Measurements from ENCODE around the gene VWF. TPM values are rescaled to one million over a fixed set of nuclear protein-coding genes. Genes with fewer than 3 reads are reported as not detected.

The VWF gene
- total and polyA plus RNA-seq, 11 donors = 125 to 503 (median 238) TPM

DNA sequence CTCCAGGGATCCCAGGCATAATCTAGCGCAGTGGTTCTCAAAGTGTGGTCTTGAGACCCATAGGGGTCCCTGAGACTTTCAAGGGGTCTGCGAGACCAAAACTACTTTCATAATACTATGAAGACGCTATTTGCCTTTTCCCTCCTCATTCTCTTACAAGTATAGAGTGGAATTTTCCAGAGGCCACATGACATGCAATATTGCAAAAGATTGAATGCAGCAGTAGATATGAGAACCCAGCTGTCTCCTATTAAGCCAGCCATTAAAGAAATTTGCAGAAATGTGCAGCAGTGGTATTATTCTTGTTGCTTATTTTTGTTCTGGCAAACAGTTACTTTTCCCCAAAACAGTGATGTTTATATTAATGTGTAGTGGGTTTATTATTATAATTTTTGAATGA is 62.8 kb downstream of the VWF start:
- Histone ChIP-seq H3K4me1 (peaks cover 0 to 20% (median 2%) of the 10 kb centered on the region in 12 donors), H3K27ac (no peak overlapping the region), H3K4me3 (no peak overlapping the region), H3K27me3 (peaks cover 0 to 5% (median 2%) of the 10 kb centered on the region in 9 donors), H3K9me3 (no peaks in the 10 kb centered on the region), H3K36me3 (peaks cover 0 to 89% (median 33%) of the 10 kb centered on the region in 9 donors)
- 76 to 93% (median 91%) methylated on average over 3 of the region's 3 CpGs for WGBS, 4 donors
- TF ChIP-seq CTCF (IDR thresholded peaks at IDR 0.05) (no peak), POLR2A (IDR thresholded peaks at IDR 0.05) (no peak)
- intact Hi-C loops (cut with DNase I) = loop anchor here (2.0 to 10.0 kb wide), 9 partner anchors 123 to 321 kb away; partner anchors contain the start of gene LTBR (in 1 of the 10)
- ATAC-seq (no peak), DNase-seq (no peak)

GRCh38 chr12:6059860-6060565 is 64.5 kb downstream of the VWF start:
- intact Hi-C loops (cut with DNase I) = loop anchor here in 8 of 10 donors (5.0 to 10.0 kb wide), 5 partner anchors 125 to 322 kb away; partner anchors contain the start of gene LTBR (in 1 of the 8)
- H3K27me3 ChIP-seq = peaks cover 0 to 12% (median 5%) of the 10 kb centered on the region in 9 donors
- H3K4me1 ChIP-seq = peaks cover 0 to 17% (median 3%) of the 10 kb centered on the region in 12 donors
- no peaks in the 10 kb centered on the region for H3K9me3 ChIP-seq
- H3K4me3 ChIP-seq = no peak overlapping the region
- DNase-seq (peak in 1 of 5 donors; percentile 25), ATAC-seq (peak in 2 of 4 donors; percentile 6 to 7)
- no peak overlapping the region for H3K27ac ChIP-seq
- WGBS, 4 donors = 76 to 84% (median 83%) methylated on average over 13 to 14 of the region's 14 CpGs
- peaks cover 0 to 86% (median 29%) of the 10 kb centered on the region in 9 donors for H3K36me3 ChIP-seq
- TF ChIP-seq POLR2A (IDR thresholded peaks at IDR 0.05) = no peak
- TF ChIP-seq CTCF (IDR thresholded peaks at IDR 0.05) = no peak

- H3K4me3 ChIP-seq = no peak overlapping the region
- WGBS, 4 donors = 90 to 95% (median 92%) methylated on average over 3 of the region's 3 CpGs
- DNase-seq = no peak
- no peak for ATAC-seq
- intact Hi-C loops (cut with DNase I) = no loop called here
- peaks cover 0 to 12% (median 5%) of the 10 kb centered on the region in 9 donors for H3K27me3 ChIP-seq
- H3K27ac ChIP-seq = no peak overlapping the region
- no peaks in the 10 kb centered on the region for H3K9me3 ChIP-seq
- peaks cover 0 to 86% (median 24%) of the 10 kb centered on the region in 9 donors for H3K36me3 ChIP-seq
- TF ChIP-seq POLR2A (IDR thresholded peaks at IDR 0.05) (no peak), CTCF (IDR thresholded peaks at IDR 0.05) (no peak)
- peaks cover 0 to 17% (median 3%) of the 10 kb centered on the region in 12 donors for H3K4me1 ChIP-seq
Observed at GRCh38 chr12:6059221-6059620, 65.2 kb downstream of the VWF start.

- H3K4me1 ChIP-seq = peaks cover 0 to 19% (median 6%) of the 10 kb centered on the region in 12 donors
- ATAC-seq = peak in 1 of 4 donors; percentile 19
- peaks cover 0 to 86% (median 19%) of the 10 kb centered on the region in 9 donors for H3K36me3 ChIP-seq
- no peak for TF ChIP-seq POLR2A (IDR thresholded peaks at IDR 0.05)
- TF ChIP-seq CTCF (IDR thresholded peaks at IDR 0.05) = no peak
- H3K4me3 ChIP-seq = no peak overlapping the region
- DNase-seq = peak in 1 of 5 donors; percentile 23
- peaks cover 0 to 12% (median 5%) of the 10 kb centered on the region in 9 donors for H3K27me3 ChIP-seq
- no peak overlapping the region for H3K27ac ChIP-seq
- 69 to 82% (median 73%) methylated on average over 4 to 15 of the region's 15 CpGs for WGBS, 4 donors
- no peaks in the 10 kb centered on the region for H3K9me3 ChIP-seq
- intact Hi-C loops (cut with DNase I) = no loop called here
Observed at GRCh38 chr12:6058481-6059161, 65.8 kb downstream of the VWF start.

Data from heart left ventricle (tissue), 16 donors.